Stomach (tissue), 4 donors: ENCODE data around the gene CXCL12.

Source experiments
- EP300 ChIP-seq: sonication (generic); formaldehyde crosslinking; IDR thresholded peaks from one replicate; pipeline ENCODE4 v1.6.1; 2017; ENCODE audit warnings: antibody characterized with exemption
- POLR2AphosphoS5 ChIP-seq, 3 donors: sonication (generic); formaldehyde crosslinking; IDR thresholded peaks; one replicate each; pipeline ENCODE4 v1.6.1; 2016; ENCODE audit warnings: antibody characterized with exemption in 3 of 3
- TF ChIP-seq, protein P1 (sequence below), 7 experiments: fragments of 450-650 bp in 4 of 7; fragments of 200-600 bp in 3 of 7; sonication (generic) in 3 of 7; IDR thresholded peaks; one replicate each; pipeline ENCODE4 v1.5.1; 2016 to 2019; ENCODE audit warnings: antibody characterized with exemption in 7 of 7, control low read depth in 2 of 7, mild to moderate bottlenecking in 1 of 7

DNA sequence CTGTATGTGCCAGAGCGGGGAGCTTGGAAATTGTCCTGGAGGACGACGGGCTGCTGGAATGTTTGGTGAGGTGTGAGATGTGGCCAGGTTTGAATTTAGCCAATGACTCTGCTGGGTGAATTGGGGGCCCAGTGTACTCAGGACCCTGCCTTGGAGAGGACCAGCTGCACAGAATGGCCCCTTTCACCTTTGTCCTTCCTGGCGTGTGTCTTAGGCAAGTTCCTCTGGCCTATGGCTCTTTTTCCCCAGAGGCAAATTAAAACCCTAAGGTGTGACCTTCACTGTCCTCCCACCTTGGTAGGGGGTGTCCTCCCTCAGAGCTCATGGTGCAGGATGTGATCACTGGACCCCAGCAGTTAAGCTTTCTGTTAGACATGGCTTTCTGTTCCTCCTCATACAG is 47.8 kb downstream of the CXCL12 start:
- TF ChIP-seq, protein P1, sequence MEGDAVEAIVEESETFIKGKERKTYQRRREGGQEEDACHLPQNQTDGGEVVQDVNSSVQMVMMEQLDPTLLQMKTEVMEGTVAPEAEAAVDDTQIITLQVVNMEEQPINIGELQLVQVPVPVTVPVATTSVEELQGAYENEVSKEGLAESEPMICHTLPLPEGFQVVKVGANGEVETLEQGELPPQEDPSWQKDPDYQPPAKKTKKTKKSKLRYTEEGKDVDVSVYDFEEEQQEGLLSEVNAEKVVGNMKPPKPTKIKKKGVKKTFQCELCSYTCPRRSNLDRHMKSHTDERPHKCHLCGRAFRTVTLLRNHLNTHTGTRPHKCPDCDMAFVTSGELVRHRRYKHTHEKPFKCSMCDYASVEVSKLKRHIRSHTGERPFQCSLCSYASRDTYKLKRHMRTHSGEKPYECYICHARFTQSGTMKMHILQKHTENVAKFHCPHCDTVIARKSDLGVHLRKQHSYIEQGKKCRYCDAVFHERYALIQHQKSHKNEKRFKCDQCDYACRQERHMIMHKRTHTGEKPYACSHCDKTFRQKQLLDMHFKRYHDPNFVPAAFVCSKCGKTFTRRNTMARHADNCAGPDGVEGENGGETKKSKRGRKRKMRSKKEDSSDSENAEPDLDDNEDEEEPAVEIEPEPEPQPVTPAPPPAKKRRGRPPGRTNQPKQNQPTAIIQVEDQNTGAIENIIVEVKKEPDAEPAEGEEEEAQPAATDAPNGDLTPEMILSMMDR (IDR thresholded peaks at IDR 0.05): no peak
- TF ChIP-seq EP300 (no peak), POLR2AphosphoS5 (IDR thresholded peaks at IDR 0.05) (no peak)
